IMR-90 (cell line): ENCODE data around the gene EPB41L3.
"Not testable (repeated sequence)": the region's sequence is repeated elsewhere in the genome, so short reads cannot be mapped to it uniquely, and the experiment has no call there.

Source experiments
- CTCF ChIP-seq: conservative IDR thresholded peaks from 2 replicates; pipeline ENCODE4 v1.5.1; 2012; ENCODE audit warnings: mild to moderate bottlenecking, low read depth, low read length, improper control_type of control experiment
- ELK1 ChIP-seq: fragments of 150-350 bp; IDR thresholded peaks from 2 replicates; pipeline ENCODE4 v1.6.1; 2016; ENCODE audit warnings: low read depth, mild to moderate bottlenecking, low read length, moderate library complexity, borderline replicate concordance
- POLR2A ChIP-seq: IDR thresholded peaks from 2 replicates; pipeline ENCODE4 v1.6.1; 2012; ENCODE audit warnings: mild to moderate bottlenecking, low read depth, low read length

GRCh38 chr18:5488044-5488443 lies 55.8 kb downstream of the EPB41L3 start:
- not testable (repeated sequence) for TF ChIP-seq ELK1, POLR2A, CTCF
